HG03196 (cell line): Measurements from ENCODE around the gene CLEC18C.
"Not testable (repeated sequence)": the region's sequence is repeated elsewhere in the genome, so short reads cannot be mapped to it uniquely, and the experiment has no call there.

Experiments
- ATAC-seq: cut with Tn5 transposase; IDR thresholded peaks from one replicate; pipeline ENCODE4 v1.9.1; 2021; ENCODE audit not compliant: unreplicated experiment

The CLEC18C gene

GRCh38 chr16:70173212-70173837 is at the start of gene CLEC18C:
Gene CLEC18C, plus strand, starts transcription at chr16:70173787. Its CDS starts 492 bp downstream, at chr16:70174279.
- not testable (repeated sequence) for ATAC-seq

- ATAC-seq, result not testable (repeated sequence)
These were observed 49.8 kb upstream of the CLEC18C start for GRCh38 chr16:70123822-70124221.

DNA sequence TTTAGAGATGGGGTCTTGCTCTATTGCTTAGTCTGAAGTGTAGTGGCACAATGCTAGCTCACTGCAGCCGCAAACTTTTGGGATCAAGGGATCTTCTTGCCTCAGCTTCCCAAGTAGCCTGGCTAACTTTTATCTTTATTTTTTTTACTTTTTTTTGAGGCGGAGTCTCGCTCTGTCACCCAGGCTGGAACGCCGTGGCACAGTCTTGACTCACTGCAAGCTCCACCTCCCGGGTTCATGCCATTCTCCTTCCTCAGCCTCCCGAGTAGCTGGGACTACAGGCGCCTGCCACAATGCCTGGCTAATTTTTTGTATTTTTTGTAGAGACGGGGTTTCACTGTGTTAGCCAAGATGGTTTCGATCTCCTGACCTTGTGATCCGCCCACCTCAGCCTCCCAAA is 47.4 kb upstream of the CLEC18C start:
- ATAC-seq, result not testable (repeated sequence)

DNA sequence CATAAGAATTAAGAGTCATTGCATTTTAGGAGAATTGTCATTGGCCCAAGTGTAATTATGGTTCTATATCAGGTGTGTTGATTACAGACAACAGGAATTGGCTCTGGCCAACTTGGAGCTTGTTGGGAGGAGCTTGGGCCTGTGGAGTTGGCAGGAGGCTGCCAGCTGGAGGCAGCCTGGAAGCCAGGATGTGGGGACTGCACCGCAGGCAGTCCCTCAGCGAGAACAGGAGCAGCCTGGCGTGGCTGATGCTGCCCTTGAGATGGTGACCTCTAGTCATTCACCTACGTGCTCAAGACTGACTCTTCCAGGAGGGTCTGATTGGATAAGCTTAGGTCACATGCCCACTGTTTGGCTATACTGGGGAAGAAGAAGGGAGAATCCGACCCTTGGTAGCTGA is 45.9 kb upstream of the CLEC18C start:
- ATAC-seq, result not testable (repeated sequence)

GRCh38 chr16:70128844-70129243 is 44.7 kb upstream of the CLEC18C start:
- not testable (repeated sequence) for ATAC-seq

DNA sequence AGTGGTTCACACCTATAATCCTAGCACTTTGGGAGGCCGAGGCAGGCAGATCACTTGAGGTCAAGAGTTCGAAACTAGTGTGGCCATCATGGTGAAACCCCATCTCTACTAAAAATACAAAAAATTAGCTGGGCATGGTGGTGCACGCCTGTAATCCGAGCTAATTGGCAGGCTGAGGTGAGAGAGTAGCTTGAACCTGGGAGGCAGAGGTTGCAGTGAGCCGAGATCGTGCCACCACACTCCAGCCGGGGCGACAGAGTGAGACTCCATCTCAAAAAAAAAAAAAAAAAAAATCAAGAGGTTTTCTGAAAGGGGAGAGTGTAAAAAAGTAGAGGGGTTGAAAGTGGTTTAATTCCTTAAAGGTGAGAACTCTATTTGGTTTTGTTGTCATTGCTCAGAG is 37.8 kb upstream of the CLEC18C start:
- ATAC-seq, result not testable (repeated sequence)

DNA sequence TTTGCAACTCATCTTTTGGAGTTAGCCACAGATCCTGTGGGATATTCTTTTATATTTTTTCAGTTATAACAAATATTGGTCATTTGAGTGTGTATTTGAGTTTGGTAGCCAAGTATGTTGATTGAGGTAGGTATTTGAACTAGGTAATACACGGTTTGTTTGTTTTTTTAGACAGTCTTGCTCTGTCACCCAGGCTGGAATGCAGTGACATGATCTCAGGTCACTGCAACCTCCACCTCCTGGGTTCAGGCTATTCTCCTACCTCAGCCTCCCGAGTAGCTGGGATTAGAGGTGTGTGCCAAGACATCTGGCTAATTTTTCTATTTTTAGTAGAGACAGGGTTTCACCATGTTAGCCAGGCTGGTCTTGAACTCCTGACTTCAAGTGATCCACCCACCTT is 37.0 kb upstream of the CLEC18C start:
- not testable (repeated sequence) for ATAC-seq

- ATAC-seq, result not testable (repeated sequence)
These were observed 30.8 kb upstream of the CLEC18C start for GRCh38 chr16:70142739-70143138.

DNA sequence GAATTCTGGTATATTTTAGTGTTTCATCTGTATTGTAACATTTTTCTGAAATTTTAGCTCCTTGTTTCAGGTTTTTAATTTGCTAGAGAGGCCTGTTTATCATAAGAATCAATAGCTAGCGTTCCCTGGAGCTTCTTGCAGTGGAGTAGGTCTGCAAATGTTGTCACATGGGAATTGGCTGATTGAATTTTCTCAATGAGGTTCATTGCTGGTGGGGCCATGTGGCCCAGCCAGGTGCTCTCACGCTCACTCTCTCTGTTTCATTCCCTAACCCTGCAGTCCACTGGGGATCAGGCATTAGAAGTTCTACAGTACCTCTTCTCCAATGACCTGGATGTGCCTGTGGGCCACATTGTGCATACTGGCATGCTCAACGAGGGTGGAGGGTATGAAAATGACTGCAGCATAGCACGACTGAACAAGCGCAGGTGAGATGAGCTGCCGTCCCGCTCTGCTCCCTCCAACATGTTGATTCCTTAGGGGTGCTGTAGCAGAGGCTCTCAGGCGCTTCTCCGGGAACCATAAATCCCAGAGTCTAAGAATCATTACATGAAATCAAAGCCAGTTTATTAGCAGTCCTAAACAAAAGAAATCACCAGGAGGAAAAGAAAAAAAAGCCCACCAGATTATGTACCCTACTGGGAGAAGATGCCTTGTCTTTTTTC is 30.2 kb upstream of the CLEC18C start:
- ATAC-seq, result not testable (repeated sequence)

DNA sequence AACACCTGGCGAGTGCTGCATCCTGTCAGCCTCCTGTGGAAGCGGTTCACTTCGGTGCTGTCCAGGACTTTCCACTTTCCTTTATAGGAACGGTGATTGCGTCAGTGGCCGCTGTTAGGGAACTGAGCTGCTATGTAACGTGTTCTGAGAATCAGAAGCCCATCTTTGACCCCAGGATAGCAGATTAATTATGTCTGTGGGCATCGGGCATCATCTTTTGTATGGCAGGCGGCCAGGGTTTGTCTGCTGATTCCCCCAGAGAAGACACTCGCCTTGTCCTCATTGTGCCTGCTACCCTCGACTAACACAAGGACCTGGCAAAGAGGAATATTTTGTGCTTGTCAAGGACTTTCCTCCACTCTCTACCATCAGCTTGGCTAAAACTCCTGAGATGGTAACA is 25.7 kb upstream of the CLEC18C start:
- ATAC-seq, result not testable (repeated sequence)

DNA sequence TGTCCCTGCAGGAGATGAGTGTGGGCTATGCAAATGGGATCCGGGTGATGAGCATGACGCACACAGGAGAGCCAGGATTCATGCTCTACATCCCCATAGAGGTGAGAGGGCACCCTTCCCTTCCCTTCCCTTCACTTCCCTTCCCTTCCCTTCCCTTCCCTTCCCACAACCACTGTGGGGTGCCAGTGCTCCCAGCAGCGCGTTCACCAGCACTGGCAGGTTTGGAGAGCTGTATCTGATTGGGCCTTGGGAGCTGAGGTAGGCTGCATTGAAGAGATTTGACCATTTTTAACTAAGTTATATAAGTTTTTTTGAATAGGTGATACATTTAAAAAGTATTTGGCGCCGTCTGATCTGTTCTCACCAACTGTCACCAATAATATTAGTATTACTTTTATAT is 25.1 kb upstream of the CLEC18C start:
- ATAC-seq, result not testable (repeated sequence)

- not testable (repeated sequence) for ATAC-seq
These were observed 24.3 kb upstream of the CLEC18C start for GRCh38 chr16:70149296-70149695.

DNA sequence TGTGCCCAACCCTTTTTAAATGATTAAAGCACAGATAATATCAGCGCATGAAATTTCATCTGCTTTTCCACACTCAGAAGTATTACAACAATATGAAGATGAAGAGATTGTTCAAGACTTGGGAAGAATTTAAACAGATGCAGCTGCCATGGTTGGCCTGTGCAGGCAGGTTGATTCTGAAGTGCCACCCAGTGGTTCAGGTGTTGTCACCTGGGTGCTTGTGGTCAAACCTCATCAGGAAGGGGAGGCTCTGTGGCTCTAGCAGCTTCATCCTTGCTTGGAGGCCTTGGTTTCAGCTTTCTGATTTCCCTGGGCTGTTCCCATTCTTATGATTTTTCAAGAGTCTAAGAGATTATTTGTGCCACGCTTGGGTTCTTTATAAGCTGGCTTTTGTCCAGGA is 22.2 kb upstream of the CLEC18C start:
- no peak for ATAC-seq

GRCh38 chr16:70151941-70152509 is 21.6 kb upstream of the CLEC18C start:
- no peak for ATAC-seq

GRCh38 chr16:70152578-70153302 is 20.8 kb upstream of the CLEC18C start:
- no peak for ATAC-seq

DNA sequence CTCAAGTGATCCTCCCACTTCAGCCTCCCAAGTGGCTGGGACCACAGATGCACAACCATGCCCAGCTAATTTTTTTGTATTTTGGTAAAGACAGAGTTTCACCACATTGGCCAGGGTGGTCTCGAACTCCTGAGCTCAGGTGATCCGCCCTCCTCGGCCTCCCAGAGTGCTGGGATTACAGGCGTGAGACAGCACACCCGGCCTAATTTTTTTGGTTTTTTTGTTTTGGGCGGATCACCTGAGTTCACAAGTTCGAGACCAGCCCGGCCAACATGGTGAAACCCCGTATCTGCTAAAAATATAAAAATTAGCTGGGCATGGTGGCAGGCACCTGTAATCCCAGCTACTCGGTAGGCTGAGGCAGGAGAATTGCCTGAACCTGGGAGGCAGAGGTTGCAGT is 18.9 kb upstream of the CLEC18C start:
- ATAC-seq, result not testable (repeated sequence)

- ATAC-seq, result no peak
These were observed 17.2 kb upstream of the CLEC18C start for GRCh38 chr16:70156207-70156978.

DNA sequence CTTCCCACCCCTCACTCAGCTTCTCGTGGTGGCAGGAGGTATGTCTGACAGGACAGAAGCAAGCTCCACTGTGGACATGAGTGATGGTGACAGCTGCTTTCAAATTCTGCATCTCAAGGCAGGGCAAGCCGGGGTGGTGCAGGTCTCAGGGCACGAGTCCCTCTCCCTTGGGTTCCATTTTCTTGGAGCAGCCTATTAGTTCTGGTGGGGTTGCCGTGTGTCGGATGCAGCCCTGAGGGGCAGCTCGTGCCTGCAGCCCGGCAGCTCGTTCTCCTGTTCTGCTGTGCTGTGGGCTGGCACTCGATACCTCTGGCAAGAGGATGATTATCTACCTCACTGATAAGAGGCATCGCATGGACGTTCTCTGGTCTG is 16.5 kb upstream of the CLEC18C start:
- no peak for ATAC-seq

DNA sequence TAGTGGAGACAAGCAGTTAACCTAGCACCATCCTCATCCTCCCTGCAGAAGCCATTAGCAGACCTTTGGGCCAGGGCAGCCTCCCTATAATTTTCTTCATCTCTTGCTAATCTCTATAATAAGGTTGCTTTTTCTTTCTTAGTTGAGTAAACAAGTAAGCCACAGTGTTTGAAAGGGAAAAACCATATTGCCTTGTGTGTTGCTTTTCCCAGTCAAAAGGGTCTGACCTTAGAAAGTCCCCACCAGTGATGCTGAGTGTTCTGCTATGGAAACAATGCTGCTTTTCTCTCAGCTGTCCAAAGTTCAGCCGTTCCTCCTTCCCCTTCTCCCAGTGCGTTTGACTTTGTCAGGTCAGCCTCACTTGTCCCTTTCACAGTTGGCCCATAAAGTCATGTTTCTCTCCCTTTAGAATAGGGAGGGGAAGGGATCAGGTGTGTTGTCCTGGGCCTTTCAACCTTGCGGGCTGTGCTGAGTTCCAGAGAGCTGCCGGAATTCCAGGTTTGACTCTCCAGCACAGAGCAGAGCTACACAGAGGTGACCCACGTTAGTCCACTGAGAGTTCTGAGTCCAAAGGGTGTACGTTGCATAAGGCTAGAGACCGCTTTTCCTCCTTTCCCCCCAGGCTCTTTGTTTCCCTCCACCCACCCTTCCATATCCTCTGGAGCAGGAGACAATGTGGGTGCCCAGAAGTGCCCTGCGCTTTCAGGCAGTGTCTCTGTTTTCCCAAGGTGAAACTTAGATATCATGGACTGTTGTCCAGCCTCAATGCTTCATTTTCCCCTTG is 15.9 kb upstream of the CLEC18C start:
- ATAC-seq, result no peak

- ATAC-seq, result no peak
These were observed 15.2 kb upstream of the CLEC18C start for GRCh38 chr16:70158261-70158939.
